Mucosa of gallbladder (tissue), 1 donor: ENCODE results near the gene PDE4B. TPM values are rescaled to one million over a fixed set of nuclear protein-coding genes. Genes with fewer than 3 reads are reported as not detected.

Source experiments
- DNase-seq: peaks from one replicate; pipeline ENCODE4 v3.0.0-alpha.2; 2020; ENCODE audit warnings: low spot score
- total RNA-seq: library from RNA; stranded (reverse); gene quantifications from one replicate; pipeline ENCODE4 v1.2.1, GENCODE V29; 2021
- donor health status: DM: no; HTN: no; CAD: no.

The PDE4B gene
- total RNA-seq, 1 donor from 2014 or later: 5.2 TPM

DNA sequence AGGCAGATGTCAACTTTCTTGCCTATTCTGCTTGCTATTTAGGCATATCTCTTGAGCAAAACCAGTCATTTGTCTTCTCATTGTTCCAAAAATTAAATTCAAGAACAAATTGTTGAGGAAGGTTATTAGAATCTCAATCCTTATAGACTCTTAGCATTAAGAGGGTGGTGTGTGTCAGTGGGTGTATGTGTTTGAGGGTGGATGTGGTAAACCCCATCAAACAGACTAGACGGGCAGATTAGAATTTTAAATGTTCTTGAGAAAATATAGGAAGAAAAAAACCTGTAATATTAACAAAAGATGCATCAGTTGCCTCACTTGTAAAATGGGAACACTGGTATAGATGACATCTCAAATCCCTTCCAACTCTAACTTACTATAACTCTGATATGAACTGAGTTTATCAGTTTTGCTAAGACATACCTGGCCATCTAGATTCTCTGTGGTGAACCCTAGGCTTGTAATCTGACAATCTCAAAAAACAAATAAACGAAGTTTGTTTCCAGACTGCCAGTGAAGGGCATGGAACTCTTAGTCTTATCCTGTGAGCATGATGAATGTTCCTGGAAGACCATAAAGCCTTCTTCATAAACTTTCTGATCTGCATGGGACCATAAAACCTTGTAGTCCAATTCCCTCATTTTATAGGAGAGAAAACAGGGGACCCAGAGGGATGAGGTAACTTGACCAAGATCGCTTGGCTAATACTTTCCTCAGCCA lies 564.9 kb downstream of the PDE4B start:
- DNase-seq: no peak

DNA sequence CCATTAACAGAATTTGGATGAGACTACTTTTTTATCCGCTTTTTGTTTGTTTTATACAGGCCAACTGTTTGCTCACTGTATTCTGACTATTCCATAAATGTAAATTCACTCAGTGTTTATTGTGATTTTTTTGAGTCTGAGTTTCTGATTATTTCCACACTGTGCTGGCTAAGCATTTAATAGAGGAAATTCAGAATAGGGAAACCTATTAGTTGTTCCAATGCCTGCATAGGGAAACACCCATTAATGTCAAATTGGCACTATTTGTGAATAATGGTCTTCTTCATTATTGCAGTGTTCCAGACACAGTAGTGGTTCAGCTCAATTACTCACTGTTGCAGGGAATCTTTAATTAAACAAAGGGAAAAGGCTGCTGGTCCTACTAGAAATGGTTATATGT lies 566.6 kb downstream of the PDE4B start:
- no peak for DNase-seq

DNA sequence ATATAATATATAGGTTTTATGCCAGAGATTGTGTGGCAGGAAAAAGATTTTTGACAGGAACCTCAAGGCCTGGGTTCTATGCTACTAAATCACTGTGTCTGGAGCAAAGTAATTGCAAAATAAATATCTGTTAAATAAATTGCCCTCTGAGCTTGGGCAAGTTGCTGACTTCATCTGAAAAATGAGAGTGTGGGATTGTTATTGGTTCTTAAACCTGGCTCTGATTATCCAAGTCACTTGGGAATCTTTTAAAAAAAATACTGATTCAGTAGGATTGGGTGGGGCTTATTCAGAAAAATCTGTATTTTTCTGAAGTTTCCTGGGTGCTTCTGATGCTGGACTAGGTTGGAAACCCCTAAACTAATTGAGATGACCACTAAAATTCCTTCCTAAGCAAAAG lies 567.1 kb downstream of the PDE4B start:
- DNase-seq: no peak

DNA sequence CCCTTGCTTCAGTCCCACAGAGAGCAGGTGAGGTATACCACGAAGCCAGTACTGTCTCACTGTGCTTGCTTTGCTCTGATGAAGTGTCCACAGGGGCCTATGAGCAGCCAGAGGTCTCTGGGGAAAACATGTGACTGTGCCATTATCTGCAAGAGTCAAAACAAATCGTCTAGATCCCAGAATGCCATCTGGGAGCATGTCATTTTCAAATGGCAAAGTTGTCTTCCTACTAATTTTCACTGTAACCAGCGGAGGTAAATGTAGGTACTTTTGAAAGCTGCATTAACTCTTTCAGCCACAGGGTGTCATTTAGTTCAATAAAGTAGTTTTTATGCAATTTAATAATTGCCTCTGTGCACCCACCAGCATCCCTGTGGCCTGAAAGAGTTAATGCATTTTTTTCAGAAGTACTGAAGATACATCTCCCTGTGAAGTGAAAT lies 567.6 kb downstream of the PDE4B start:
- no peak for DNase-seq

DNA sequence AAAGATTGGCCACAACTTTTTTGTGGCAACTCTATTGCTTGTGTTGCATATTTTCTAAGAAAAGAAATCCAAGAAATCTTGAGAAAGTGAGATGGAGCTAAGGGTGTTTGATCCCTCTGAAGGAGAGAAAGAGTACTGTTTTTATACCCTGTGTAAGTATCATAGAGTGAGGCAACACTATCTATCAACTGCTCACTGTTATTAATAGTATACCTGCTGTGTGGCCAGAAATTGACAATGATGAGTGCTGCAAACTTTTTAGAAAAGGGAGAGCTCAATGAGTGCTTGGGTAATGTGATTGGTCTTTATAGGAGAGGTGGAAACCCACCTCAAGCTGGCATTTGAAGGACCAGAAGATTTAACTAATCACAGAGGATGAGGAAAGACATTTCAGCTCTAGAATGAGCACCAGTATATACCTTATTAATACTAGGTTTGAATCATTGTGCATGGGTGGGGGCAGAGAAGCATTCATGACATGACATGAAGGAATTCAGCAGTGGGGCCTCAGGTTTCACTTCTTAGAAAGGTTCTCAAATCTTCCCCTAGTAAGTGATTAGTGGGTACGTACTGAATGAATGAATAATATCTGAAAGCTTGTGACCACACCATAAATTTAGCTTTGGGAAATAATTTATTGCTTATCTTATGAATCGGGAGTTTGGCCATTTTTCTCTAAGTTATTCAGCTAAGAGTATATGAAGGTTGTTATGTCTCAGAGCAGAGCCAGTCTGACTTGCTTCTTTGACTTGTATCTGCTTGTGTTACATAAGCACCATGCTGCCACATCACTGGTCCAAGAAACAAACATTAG lies 572.1 kb downstream of the PDE4B start:
- no peak for DNase-seq

DNA sequence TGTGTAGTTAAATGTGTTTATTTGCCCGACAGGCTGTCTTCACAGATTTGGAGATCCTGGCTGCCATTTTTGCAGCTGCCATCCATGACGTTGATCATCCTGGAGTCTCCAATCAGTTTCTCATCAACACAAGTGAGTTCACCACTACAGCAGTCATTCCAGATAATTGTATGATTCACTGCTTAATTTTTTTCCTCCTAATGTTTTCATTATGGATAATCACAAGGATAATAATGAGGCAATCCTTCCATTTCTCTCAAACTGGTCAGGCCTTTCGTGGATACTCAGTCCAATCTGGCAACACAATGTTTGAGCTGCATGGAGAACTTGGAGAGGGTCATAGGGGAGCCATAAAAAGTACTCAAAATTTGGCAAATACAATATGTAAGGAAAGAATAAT lies 572.9 kb downstream of the PDE4B start:
- no peak for DNase-seq

DNA sequence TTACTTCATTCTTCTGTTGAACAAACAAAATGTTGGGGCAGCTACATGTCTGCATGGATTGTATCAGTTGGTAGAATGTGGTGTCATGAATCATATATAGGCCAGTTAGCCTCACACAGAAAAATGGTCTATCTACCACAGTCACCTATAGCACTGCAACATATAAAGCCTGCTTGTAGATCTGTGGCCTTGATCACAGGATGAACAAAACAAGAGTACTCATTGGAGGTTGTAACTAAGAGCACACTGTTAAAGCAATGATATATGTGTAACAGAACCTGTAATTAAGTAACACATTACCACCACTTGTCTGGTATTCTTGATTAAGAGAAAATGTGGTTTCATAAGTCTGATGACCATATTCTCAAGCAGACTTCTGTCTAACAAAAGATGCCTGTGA lies 573.9 kb downstream of the PDE4B start:
- no peak for DNase-seq

DNA sequence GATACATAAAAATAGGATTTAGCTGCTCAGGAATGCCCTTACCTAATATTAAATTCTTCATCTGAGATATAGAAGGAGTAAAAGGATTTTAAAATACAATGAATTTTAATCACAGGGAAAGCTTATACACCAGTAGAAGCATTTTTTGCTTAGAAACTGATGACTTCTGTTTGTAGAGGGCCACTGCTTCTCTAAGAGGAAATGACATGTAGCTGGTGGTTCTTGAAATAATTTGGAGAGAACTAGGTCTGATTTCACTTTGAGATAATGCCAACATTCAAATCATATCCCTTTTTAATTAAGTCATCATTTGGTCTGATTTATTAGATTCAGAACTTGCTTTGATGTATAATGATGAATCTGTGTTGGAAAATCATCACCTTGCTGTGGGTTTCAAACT lies 574.7 kb downstream of the PDE4B start:
- no peak for DNase-seq

DNA sequence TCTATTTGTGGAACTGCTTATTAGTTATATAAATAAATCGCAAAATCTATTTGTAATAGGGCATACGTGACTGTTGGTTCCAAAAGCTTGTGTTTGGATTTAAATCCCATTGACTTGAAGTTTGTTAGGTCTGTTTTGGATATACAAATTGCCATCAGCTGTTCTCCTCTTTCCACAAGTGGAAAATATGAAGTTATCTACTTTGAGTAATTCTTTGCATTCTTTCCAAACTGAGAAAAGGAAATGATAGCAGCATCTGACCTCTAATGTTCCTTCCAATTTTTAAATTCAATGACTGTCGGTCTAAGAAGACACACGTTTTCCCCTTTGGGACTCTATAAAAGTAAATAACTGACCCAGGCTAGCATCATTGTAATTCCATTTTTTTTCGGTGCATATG lies 575.6 kb downstream of the PDE4B start:
- no peak for DNase-seq

DNA sequence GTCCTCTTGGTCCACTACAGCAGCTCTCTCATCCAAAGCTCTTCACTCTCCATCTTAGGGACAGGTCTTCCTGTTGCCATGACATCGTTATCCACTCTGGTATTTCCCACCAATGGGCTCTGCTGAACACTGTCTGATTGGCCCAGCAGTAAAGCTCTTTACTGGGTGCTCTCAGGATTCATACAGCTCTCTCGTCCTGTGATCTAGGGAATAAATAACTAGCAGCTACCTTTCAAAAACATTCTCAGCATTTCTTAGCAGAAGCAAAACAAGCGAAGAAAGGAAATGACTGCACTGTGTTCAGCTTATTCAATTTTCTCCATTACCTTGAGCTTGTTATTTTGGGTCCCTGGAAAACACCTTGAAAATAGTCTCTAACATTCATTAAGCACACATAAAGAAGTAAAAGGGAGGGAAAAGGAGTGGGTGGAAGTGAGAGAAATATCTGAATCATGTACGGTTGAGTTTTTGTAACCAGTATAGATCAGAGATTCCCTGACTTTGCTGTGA lies 577.8 kb downstream of the PDE4B start:
- no peak for DNase-seq

DNA sequence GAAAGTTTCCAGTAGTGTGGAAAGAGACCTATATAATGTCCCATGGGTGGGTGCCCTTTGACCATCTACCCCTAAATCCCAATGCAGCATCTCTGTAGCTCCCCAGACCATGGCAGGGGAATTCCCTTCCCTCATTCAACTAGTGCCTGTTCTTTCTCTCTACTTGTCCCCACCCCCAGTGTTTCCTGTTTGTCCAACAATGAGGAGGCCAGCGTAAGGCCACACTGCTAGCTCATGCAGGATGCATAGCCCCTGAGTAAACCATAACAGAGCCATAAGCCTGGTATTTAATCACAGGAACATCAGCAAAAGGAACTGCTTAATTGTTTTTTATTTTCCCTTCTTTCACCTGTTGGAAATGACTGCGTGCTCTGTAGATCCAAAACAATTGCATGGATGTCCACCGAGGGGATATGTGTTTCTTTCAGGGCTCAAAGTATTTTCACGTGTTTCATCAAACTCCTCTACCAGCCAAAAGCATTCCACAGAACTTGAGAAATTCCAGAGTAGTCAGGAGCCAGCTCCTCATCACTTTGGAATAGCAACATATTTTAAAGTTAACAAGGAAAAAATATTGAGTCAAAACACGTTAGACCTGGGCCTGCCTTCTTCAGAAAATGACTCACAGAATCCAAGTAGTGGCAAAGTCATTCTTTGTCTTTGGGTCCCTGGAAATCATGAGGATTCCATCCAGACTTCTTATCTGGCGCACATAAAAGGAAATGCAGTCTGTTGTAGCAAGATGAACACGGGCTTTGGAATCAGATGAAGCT lies 578.7 kb downstream of the PDE4B start:
- no peak for DNase-seq

DNA sequence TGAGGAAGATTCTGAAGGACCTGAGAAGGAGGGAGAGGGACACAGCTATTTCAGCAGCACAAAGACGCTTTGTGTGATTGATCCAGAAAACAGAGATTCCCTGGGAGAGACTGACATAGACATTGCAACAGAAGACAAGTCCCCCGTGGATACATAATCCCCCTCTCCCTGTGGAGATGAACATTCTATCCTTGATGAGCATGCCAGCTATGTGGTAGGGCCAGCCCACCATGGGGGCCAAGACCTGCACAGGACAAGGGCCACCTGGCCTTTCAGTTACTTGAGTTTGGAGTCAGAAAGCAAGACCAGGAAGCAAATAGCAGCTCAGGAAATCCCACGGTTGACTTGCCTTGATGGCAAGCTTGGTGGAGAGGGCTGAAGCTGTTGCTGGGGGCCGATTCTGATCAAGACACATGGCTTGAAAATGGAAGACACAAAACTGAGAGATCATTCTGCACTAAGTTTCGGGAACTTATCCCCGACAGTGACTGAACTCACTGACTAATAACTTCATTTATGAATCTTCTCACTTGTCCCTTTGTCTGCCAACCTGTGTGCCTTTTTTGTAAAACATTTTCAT lies 579.9 kb downstream of the PDE4B start:
- DNase-seq: no peak

DNA sequence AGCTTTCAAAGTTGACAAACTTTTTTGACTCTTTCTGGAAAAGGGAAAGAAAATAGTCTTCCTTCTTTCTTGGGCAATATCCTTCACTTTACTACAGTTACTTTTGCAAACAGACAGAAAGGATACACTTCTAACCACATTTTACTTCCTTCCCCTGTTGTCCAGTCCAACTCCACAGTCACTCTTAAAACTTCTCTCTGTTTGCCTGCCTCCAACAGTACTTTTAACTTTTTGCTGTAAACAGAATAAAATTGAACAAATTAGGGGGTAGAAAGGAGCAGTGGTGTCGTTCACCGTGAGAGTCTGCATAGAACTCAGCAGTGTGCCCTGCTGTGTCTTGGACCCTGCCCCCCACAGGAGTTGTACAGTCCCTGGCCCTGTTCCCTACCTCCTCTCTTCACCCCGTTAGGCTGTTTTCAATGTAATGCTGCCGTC lies 580.5 kb downstream of the PDE4B start:
- DNase-seq: no peak

DNA sequence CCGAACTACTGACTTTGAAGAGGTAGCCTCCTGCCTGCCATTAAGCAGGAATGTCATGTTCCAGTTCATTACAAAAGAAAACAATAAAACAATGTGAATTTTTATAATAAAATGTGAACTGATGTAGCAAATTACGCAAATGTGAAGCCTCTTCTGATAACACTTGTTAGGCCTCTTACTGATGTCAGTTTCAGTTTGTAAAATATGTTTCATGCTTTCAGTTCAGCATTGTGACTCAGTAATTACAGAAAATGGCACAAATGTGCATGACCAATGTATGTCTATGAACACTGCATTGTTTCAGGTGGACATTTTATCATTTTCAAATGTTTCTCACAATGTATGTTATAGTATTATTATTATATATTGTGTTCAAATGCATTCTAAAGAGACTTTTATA lies 581.5 kb downstream of the PDE4B start:
- DNase-seq: no peak

DNA sequence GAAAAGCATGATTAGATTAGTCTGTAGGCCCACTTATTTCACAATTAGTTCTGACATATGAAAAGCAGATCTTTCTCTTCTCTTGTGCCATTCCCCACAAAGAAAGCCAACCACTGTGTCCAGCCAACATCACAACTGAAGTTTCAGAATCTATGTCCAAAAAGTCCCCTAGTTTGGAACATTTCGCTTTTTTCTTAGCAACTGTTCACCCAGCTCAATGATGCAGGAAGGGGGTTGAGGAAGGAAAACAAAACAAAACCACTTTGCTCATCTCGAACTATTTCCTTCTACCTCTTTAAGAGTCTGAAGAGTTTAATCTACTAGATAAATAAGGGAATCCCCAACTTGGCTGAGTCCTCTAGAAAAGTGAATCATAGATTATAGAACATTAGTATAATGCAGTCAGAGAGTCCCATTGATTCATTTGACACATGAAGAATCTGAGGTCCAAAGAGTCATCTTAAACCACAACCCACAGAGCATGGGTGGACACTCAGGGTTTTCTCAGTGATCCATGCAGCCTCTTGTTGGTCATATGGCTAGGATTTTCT lies 581.9 kb downstream of the PDE4B start:
- DNase-seq: no peak

DNA sequence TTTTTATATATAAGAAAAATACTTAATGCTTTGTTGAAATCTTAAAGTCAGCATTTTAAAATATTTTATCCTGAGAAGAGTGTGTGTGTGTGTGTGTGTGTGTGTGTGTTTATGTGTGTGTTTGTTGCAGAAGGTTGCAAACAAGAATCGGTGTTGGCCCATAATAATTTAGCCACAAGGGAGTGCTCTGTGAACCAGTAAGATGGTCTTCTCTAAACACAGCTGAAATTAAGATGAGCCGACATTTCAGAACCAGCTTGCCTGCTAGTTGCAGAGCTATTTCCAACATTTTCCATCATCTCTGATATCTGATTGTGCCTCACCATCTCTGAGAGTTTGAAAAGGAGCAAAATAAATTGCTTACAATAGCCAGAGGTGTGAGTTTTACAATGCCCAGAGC lies 582.4 kb downstream of the PDE4B start:
- DNase-seq: no peak

DNA sequence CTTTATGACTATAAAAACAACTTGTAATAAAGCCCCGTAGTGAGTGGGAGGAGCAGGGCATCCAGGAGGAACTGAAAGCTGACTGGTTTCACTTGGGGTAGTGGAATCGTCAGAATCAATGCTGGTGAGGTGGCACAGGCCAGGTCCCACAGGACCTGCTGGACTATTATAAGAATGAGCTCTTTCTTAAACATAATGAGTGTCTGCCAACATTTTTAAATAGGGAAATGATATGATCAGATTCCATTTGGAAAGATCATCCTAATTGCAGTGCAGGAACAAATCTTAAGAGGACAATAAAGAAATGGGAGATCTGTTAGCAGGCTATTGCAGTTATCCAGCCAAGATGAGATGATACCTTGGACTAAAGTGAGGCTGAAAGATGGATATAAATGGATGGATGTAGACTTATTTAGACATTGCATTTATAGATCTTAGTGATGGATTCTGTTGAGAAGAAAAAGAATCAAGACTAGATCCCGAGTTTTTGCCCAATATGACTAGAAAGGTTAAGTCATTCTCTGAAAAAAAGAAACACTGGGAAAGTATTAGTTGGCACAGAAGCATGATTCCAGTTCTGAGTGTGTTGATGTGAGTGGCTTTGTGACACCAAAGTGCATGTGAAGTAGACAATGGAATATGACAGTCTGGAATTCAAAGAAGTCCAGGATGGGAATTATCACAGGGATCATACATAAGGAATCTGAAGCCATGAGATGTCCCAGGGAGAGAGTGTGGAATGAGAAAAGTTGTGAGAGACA lies 587.9 kb downstream of the PDE4B start:
- no peak for DNase-seq

DNA sequence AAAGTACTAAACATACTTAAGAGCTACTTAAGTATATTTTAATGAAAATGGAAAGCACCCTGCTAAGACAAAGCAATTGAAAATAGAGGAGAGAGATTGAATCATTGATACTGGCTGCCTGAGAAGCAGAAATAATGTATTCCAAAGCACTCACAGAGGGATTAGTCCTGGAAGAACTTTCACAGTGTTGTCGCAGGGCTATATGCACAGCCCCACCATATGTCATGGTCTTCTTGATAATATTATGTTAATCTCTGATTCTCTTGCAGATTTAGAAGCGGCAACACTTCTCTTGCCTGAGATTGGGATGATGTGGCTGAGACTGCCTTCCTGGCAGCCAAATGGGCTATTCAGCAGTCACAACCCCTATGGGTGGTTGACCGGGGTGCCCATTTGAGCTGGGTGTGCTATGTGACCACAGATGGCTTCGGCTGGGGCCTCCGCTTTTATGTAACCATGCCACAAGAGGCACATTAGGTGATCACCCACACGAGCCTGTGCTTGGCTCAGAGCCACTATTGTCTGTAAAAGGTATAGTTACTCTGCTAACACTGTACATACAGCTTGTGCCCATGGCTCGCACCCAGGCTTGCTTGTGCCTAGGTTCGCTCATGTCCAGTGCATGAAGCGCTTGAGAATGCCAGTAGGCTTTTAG lies 589.1 kb downstream of the PDE4B start:
- DNase-seq: no peak

DNA sequence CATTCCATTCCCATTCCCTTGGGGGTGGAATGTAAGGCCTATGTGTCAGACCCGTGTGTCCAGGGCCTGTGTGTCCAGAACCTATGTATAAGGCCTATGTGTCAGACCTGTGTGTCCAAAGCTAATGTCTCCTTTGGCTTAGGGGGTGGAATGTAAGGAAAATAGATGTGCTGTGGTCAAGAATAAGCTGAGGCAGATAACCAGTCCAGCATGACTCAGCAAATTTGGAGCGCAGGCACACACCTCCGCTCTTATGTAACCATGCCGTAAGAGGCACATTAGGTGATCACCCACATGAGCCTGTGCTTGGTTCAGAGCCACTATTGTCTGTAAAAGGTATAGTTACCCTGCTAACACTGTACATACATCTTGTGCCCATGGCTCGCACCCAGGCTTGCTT lies 590.5 kb downstream of the PDE4B start:
- no peak for DNase-seq

DNA sequence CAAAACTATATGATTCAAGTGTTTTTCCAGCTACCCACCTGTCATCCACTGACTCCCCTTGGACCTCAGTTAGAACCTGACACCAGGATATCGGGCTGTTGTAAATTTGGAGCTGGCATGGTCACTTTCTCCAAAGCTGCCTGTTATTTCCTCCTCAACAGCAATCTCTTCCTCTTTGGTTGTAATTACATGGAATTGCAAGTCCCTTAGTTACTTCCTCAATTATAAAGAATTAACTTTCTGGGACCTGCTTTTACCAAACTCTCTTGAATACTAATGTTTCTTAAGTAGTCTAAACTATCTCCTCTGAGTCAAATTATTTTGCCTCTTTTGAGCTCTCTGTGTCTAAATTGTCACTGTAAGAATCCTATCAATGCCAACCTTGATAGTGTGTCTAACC lies 590.9 kb downstream of the PDE4B start:
- DNase-seq: no peak
